ENCODE measurements around the gene CCT8L2.
"Not testable (repeated sequence)": the region's sequence is repeated elsewhere in the genome, so short reads cannot be mapped to it uniquely, and the experiment has no call there.

GRCh38 chr22:16592710-16593109 is at the start of gene CCT8L2:
- not testable (repeated sequence) for TF ChIP-seq CTCF, EP300, POLR2A (IDR thresholded peaks at IDR 0.05)
